Measurements from ENCODE around the gene ZNF473.
"Not testable (repeated sequence)": the region's sequence is repeated elsewhere in the genome, so short reads cannot be mapped to it uniquely, and the experiment has no call there.

GRCh38 chr19:50075076-50075475 is 49.3 kb downstream of the ZNF473 start:
- TF ChIP-seq POLR2A, CTCF (IDR thresholded peaks at IDR 0.05): not testable (repeated sequence)

Data from esophagus squamous epithelium (tissue), 4 donors.